Mesendoderm (in vitro differentiated cells): Measurements from ENCODE around the gene KCNT1.
A peak's percentile ranks its signal among the peaks of the same experiment; 100 is the strongest.

Experiments
- DNase-seq: peaks from one replicate; pipeline ENCODE4 v3.0.0; 2013
- H2AK5ac ChIP-seq: 2 replicates; pipeline ENCODE4 v1.6.1; 2013; ENCODE audit warnings: low read length, inconsistent platforms
- H2BK120ac ChIP-seq: 2 replicates; pipeline ENCODE4 v1.6.1; 2013; ENCODE audit warnings: low read depth, mild to moderate bottlenecking, low read length, moderate library complexity, mixed read lengths
- H2BK15ac ChIP-seq: replicated peaks from 2 replicates; pipeline ENCODE4 v1.6.1; 2013; ENCODE audit warnings: low read depth, mild to moderate bottlenecking, moderate library complexity
- H2BK5ac ChIP-seq: 2 replicates; pipeline ENCODE4 v1.6.1; 2013; ENCODE audit warnings: low read length, inconsistent platforms
- H3K18ac ChIP-seq: 2 replicates; pipeline ENCODE4 v1.6.1; 2013; ENCODE audit warnings: mild to moderate bottlenecking, low read length, mixed read lengths
- H3K23ac ChIP-seq: one replicate; pipeline ENCODE4 v1.6.1; 2013; ENCODE audit warnings: low read length
- H3K27ac ChIP-seq: 2 replicates; pipeline ENCODE4 v1.5.1; 2013; ENCODE audit warnings: low read depth, mild to moderate bottlenecking, inconsistent platforms, low read length, moderate library complexity
- H3K27me3 ChIP-seq: 2 replicates; pipeline ENCODE4 v1.6.1; 2013; ENCODE audit warnings: low read length, control low read depth, mild to moderate bottlenecking, inconsistent platforms; ENCODE audit not compliant: insufficient read depth, poor library complexity
- H3K36me3 ChIP-seq: 2 replicates; pipeline ENCODE4 v1.6.1; 2013; ENCODE audit warnings: low read length, inconsistent platforms; ENCODE audit not compliant: control insufficient read depth, insufficient read depth
- H3K4ac ChIP-seq: one replicate; pipeline ENCODE4 v1.6.1; 2013; ENCODE audit warnings: low read depth, mild to moderate bottlenecking, low read length, moderate library complexity
- H3K4me1 ChIP-seq: 2 replicates; pipeline ENCODE4 v1.6.1; 2013; ENCODE audit warnings: low read depth, low read length, inconsistent platforms; ENCODE audit not compliant: control insufficient read depth
- H3K4me2 ChIP-seq: 2 replicates; pipeline ENCODE4 v1.6.1; 2013; ENCODE audit warnings: low read length
- H3K4me3 ChIP-seq: 2 replicates; pipeline ENCODE4 v1.5.1; 2013; ENCODE audit warnings: mild to moderate bottlenecking, low read length
- H3K56ac ChIP-seq: one replicate; pipeline ENCODE4 v1.6.1; 2013; ENCODE audit warnings: low read length
- H3K79me1 ChIP-seq: 2 replicates; pipeline ENCODE4 v1.6.1; 2013; ENCODE audit warnings: low read length, inconsistent platforms
- H3K79me2 ChIP-seq: 2 replicates; pipeline ENCODE4 v1.6.1; 2013; ENCODE audit warnings: mild to moderate bottlenecking, low read length; ENCODE audit not compliant: control insufficient read depth, insufficient read depth
- H3K9ac ChIP-seq: 2 replicates; pipeline ENCODE4 v1.6.1; 2013; ENCODE audit warnings: low read length, inconsistent platforms
- H4K5ac ChIP-seq: one replicate; pipeline ENCODE4 v1.6.1; 2013; ENCODE audit warnings: low read length
- H4K8ac ChIP-seq: one replicate; pipeline ENCODE4 v1.6.1; 2013; ENCODE audit warnings: low read depth, mild to moderate bottlenecking, control low read depth, low read length, moderate library complexity
- whole genome bisulfite sequencing: extraction: QIAGEN DNeasy Blood & Tissue Kit; methylation state at CpG from one replicate; pipeline ENCODE4 v1.1.7; 2013; ENCODE audit warnings: low lambda C conversion rate, missing lambda C conversion rate; ENCODE audit not compliant: insufficient coverage; ENCODE audit errors: extremely low coverage; 5-methylcytosine and 5-hydroxymethylcytosine counted together

Gene KCNT1

DNA sequence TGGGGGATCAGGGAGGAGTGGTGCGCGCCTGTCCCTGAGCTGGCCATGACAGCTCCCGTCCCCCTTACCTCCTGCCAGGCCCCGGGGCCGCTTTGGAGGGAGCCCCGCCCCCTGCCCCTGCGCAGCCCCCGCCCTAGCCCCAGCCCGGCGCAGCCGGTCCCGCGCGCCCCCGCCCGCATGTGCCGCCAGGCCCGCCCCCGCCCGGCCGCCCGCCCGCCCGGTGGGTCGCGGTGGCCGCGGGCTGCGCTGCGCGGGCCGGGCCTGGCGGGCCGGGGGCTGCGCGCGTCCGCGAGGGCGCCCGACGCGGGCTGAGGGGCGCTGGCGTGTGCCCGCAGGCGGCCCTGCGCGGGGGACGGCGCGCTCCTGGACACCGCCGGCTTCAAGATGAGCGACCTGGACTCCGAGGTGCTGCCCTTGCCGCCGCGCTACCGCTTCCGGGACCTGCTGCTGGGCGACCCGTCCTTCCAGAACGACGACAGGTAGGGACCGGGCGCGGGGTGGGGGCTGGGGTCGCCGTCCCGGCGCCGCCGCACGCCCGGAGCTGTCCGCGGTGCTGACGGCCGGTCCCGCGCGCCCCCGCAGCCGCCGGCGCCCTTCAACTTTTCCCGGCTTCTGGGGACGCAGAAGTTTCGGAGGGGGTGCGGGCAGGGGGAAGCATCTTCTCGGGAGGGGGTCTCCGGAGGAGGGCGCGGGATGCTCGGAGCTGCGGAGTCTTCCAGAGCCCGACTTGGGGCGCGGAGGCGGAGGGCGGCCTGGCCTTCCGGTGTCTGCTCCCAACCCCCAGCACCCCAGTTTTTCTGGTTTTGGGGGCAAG lies 12.5 kb downstream of the KCNT1 start:
- no peaks in the 10 kb centered on the region for H3K79me1 ChIP-seq
- H2AK5ac ChIP-seq = no peak overlapping the region
- no peak overlapping the region for H3K4ac ChIP-seq
- H3K4me2 ChIP-seq = peak overlapping the region; percentile 62
- no peak overlapping the region for H2BK120ac ChIP-seq
- no peaks in the 10 kb centered on the region for H3K79me2 ChIP-seq
- no peak overlapping the region for H3K4me3 ChIP-seq
- no peaks in the 10 kb centered on the region for H3K4me1 ChIP-seq
- H4K8ac ChIP-seq = no peak overlapping the region
- no peak overlapping the region for H3K9ac ChIP-seq
- no peak overlapping the region for H3K18ac ChIP-seq
- no peak overlapping the region for H2BK15ac ChIP-seq
- no peak overlapping the region for H3K27ac ChIP-seq
- WGBS = no CpG with 5 or more reads among the region's 103 CpGs
- H4K5ac ChIP-seq = no peak overlapping the region
- H2BK5ac ChIP-seq = no peak overlapping the region
- no peaks in the 10 kb centered on the region for H3K36me3 ChIP-seq
- peaks cover 5% of the 10 kb centered on the region for H3K27me3 ChIP-seq
- H3K23ac ChIP-seq = no peak overlapping the region
- DNase-seq = peak; percentile 49
- no peak overlapping the region for H3K56ac ChIP-seq

GRCh38 chr9:135715056-135715595 lies 13.1 kb downstream of the KCNT1 start:
- no peak overlapping the region for H3K27ac ChIP-seq
- H3K4me2 ChIP-seq = no peak overlapping the region
- no peak overlapping the region for H3K4me3 ChIP-seq
- H3K56ac ChIP-seq = no peak overlapping the region
- no peak overlapping the region for H2AK5ac ChIP-seq
- H3K23ac ChIP-seq = no peak overlapping the region
- no peak overlapping the region for H3K4ac ChIP-seq
- no peaks in the 10 kb centered on the region for H3K36me3 ChIP-seq
- H3K27me3 ChIP-seq = peaks cover 5% of the 10 kb centered on the region
- WGBS = no CpG with 5 or more reads among the region's 23 CpGs
- H2BK15ac ChIP-seq = no peak overlapping the region
- H2BK120ac ChIP-seq = no peak overlapping the region
- no peak overlapping the region for H4K8ac ChIP-seq
- no peaks in the 10 kb centered on the region for H3K79me2 ChIP-seq
- no peaks in the 10 kb centered on the region for H3K79me1 ChIP-seq
- H3K9ac ChIP-seq = no peak overlapping the region
- DNase-seq = no peak
- no peak overlapping the region for H4K5ac ChIP-seq
- no peaks in the 10 kb centered on the region for H3K4me1 ChIP-seq
- no peak overlapping the region for H2BK5ac ChIP-seq
- H3K18ac ChIP-seq = no peak overlapping the region

DNA sequence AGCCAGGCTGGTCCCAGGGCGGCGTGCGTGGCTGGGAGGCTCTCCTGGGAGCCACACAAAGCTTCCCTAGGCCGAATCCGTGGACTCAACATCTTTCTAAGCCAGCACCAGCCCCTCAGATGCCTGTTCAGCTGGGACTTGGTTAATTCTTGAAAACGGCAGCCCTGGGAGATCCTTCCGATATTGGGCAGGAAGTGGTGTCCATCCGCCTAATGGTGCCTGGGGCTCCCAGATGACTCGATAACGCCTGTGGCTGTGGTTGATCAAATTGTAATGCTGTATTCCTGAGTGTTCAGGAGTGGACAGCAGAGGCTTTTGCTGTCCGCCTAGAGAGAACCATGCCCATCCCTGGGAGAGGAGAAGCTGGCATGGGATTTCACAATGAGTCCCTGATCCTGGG lies 14.1 kb downstream of the KCNT1 start:
- DNase-seq = no peak
- Histone ChIP-seq H3K36me3 (no peaks in the 10 kb centered on the region), H3K4me3 (no peak overlapping the region), H2AK5ac (no peak overlapping the region), H2BK5ac (no peak overlapping the region), H2BK120ac (no peak overlapping the region), H3K79me2 (no peaks in the 10 kb centered on the region), H3K4ac (no peak overlapping the region), H3K27me3 (peaks cover 5% of the 10 kb centered on the region), H3K18ac (no peak overlapping the region), H3K9ac (no peak overlapping the region), H4K5ac (no peak overlapping the region), H3K23ac (no peak overlapping the region), H3K79me1 (no peaks in the 10 kb centered on the region), H3K4me1 (no peaks in the 10 kb centered on the region), H3K4me2 (no peak overlapping the region), H3K27ac (no peak overlapping the region), H3K56ac (no peak overlapping the region), H4K8ac (no peak overlapping the region), H2BK15ac (no peak overlapping the region)
- WGBS = no CpG with 5 or more reads among the region's 11 CpGs

DNA sequence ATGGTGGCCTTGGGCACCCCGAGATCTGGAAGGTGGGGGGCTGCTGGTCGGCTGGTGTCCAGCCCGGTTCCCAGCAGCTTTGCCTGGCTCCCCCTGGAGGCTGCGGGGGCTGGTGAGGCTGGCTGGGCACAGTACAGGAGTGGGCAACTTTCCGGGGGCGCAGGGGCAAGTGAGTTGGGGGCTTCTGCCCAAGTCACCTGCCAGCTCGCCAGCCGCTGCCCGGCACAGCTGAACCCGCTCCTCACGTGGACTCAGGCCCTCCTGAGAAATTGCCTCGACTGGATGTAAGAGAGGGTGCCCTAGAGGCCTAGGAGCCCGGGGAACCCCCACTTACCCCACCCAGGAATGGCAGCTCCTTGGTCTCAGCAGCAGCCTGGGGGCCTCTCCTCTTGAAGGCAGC lies 15.4 kb downstream of the KCNT1 start:
- Histone ChIP-seq H3K4me2 (no peak overlapping the region), H3K9ac (no peak overlapping the region), H3K4me3 (no peak overlapping the region), H3K56ac (no peak overlapping the region), H4K8ac (no peak overlapping the region), H3K79me2 (no peaks in the 10 kb centered on the region), H3K23ac (no peak overlapping the region), H2BK15ac (no peak overlapping the region), H2AK5ac (no peak overlapping the region), H3K18ac (no peak overlapping the region), H3K79me1 (no peaks in the 10 kb centered on the region), H2BK120ac (no peak overlapping the region), H3K27ac (no peak overlapping the region), H4K5ac (no peak overlapping the region), H3K27me3 (peaks cover 5% of the 10 kb centered on the region), H2BK5ac (no peak overlapping the region), H3K4me1 (no peaks in the 10 kb centered on the region), H3K4ac (no peak overlapping the region), H3K36me3 (no peaks in the 10 kb centered on the region)
- WGBS = no CpG with 5 or more reads among the region's 13 CpGs
- DNase-seq = no peak

- no peak overlapping the region for H3K4me2 ChIP-seq
- no peak overlapping the region for H2AK5ac ChIP-seq
- H3K79me2 ChIP-seq = no peaks in the 10 kb centered on the region
- no peaks in the 10 kb centered on the region for H3K79me1 ChIP-seq
- no peak overlapping the region for H3K4ac ChIP-seq
- H3K27me3 ChIP-seq = peaks cover 5% of the 10 kb centered on the region
- H3K9ac ChIP-seq = no peak overlapping the region
- no peak overlapping the region for H4K8ac ChIP-seq
- no peak for DNase-seq
- no peak overlapping the region for H2BK15ac ChIP-seq
- H3K27ac ChIP-seq = no peak overlapping the region
- no peak overlapping the region for H3K56ac ChIP-seq
- H3K36me3 ChIP-seq = no peaks in the 10 kb centered on the region
- H2BK5ac ChIP-seq = no peak overlapping the region
- no peak overlapping the region for H2BK120ac ChIP-seq
- H3K4me1 ChIP-seq = no peaks in the 10 kb centered on the region
- H3K18ac ChIP-seq = no peak overlapping the region
- no peak overlapping the region for H4K5ac ChIP-seq
- no peak overlapping the region for H3K23ac ChIP-seq
- no peak overlapping the region for H3K4me3 ChIP-seq
- no CpG with 5 or more reads among the region's 15 CpGs for WGBS
These were observed 16.6 kb downstream of the KCNT1 start for GRCh38 chr9:135718616-135719015.
